HG03175 (cell line): ENCODE data around the gene NDC1.
A peak's percentile ranks its signal among the peaks of the same experiment; 100 is the strongest.
"Not testable (repeated sequence)": the region's sequence is repeated elsewhere in the genome, so short reads cannot be mapped to it uniquely, and the experiment has no call there.

Experiments
- ATAC-seq: cut with Tn5 transposase; IDR thresholded peaks from one replicate; pipeline ENCODE4 v1.9.1; 2021; ENCODE audit warnings: mild to moderate bottlenecking, moderate library complexity; ENCODE audit not compliant: unreplicated experiment

NDC1 gene

GRCh38 chr1:53766831-53767405 is 71.2 kb downstream of the NDC1 start:
- ATAC-seq = no peak

- ATAC-seq = no peak
Observed at GRCh38 chr1:53766194-53766742, 71.8 kb downstream of the NDC1 start.

- no peak for ATAC-seq
Observed at GRCh38 chr1:53765657-53766056, 72.4 kb downstream of the NDC1 start.

GRCh38 chr1:53763911-53764310 is 74.2 kb downstream of the NDC1 start:
- ATAC-seq = no peak

GRCh38 chr1:53763461-53763860 is 74.6 kb downstream of the NDC1 start:
- ATAC-seq = no peak

- not testable (repeated sequence) for ATAC-seq
Observed at GRCh38 chr1:53760497-53760896, 77.6 kb downstream of the NDC1 start.

- ATAC-seq = no peak
Observed at GRCh38 chr1:53755874-53756273, 82.2 kb downstream of the NDC1 start.

- no peak for ATAC-seq
Observed at GRCh38 chr1:53754484-53755312, 83.4 kb downstream of the NDC1 start.

- ATAC-seq = no peak
Observed at GRCh38 chr1:53752281-53752680, 85.8 kb downstream of the NDC1 start.

- no peak for ATAC-seq
Observed at GRCh38 chr1:53747841-53748240, 90.3 kb downstream of the NDC1 start.

- no peak for ATAC-seq
Observed at GRCh38 chr1:53740621-53741105, 97.4 kb downstream of the NDC1 start.

- peak; percentile 95 for ATAC-seq
Observed at GRCh38 chr1:53739109-53739681, 98.9 kb downstream of the NDC1 start, which contains the start of gene GLIS1. Gene GLIS1 (minus strand): TSS chr1:53739164. CDS start chr1:53738064, 1,100 bp downstream.

- no peak for ATAC-seq
Observed at GRCh38 chr1:53738205-53739108, 99.6 kb downstream of the NDC1 start.

GRCh38 chr1:53737648-53738204 is 100.4 kb downstream of the NDC1 start:
- no peak for ATAC-seq

GRCh38 chr1:53736290-53736689 is 101.8 kb downstream of the NDC1 start:
- no peak for ATAC-seq

- no peak for ATAC-seq
Observed at GRCh38 chr1:53735681-53736080, 102.4 kb downstream of the NDC1 start.

GRCh38 chr1:53735261-53735660 is 102.8 kb downstream of the NDC1 start:
- ATAC-seq = no peak

- ATAC-seq = no peak
Observed at GRCh38 chr1:53734650-53735211, 103.4 kb downstream of the NDC1 start.

- ATAC-seq = no peak
Observed at GRCh38 chr1:53733975-53734649, 104.0 kb downstream of the NDC1 start.
